Measurements from ENCODE around the gene PXT1.
"Not testable (repeated sequence)": the region's sequence is repeated elsewhere in the genome, so short reads cannot be mapped to it uniquely, and the experiment has no call there.

PXT1 gene

GRCh38 chr6:36368921-36369865 is 73.5 kb downstream of the PXT1 start:
- DNase-seq (ENCODE audit: low read depth in 2 of 2) = no peak

- DNase-seq (ENCODE audit: low read depth in 2 of 2) = no peak
Observed at GRCh38 chr6:36368421-36368820, 74.2 kb downstream of the PXT1 start.

GRCh38 chr6:36367743-36368142 is 74.9 kb downstream of the PXT1 start:
- no peak for DNase-seq (ENCODE audit: low read depth in 2 of 2)

GRCh38 chr6:36364669-36365479 is 77.8 kb downstream of the PXT1 start:
- no peak for DNase-seq (ENCODE audit: low read depth in 2 of 2)

- not testable (repeated sequence) for DNase-seq (ENCODE audit: low read depth in 2 of 2)
Observed at GRCh38 chr6:36364061-36364635, 78.5 kb downstream of the PXT1 start.

GRCh38 chr6:36363371-36363752 is 79.3 kb downstream of the PXT1 start:
- DNase-seq (ENCODE audit: low read depth in 2 of 2) = not testable (repeated sequence)

- no peak for DNase-seq (ENCODE audit: low read depth in 2 of 2)
Observed at GRCh38 chr6:36362551-36363370, 79.9 kb downstream of the PXT1 start.

GRCh38 chr6:36361071-36361470 is 81.6 kb downstream of the PXT1 start:
- DNase-seq (ENCODE audit: low read depth in 2 of 2) = no peak

GRCh38 chr6:36360241-36361054 is 82.2 kb downstream of the PXT1 start:
- peak; percentile 23 to 35 for DNase-seq (ENCODE audit: low read depth in 2 of 2)

GRCh38 chr6:36358226-36358915 is 84.3 kb downstream of the PXT1 start:
- no peak for DNase-seq (ENCODE audit: low read depth in 2 of 2)

GRCh38 chr6:36357872-36358225 is 84.8 kb downstream of the PXT1 start:
- DNase-seq (ENCODE audit: low read depth in 2 of 2) = no peak

GRCh38 chr6:36355819-36356218 is 86.8 kb downstream of the PXT1 start:
- DNase-seq (ENCODE audit: low read depth in 2 of 2) = no peak

- no peak for DNase-seq (ENCODE audit: low read depth in 2 of 2)
Observed at GRCh38 chr6:36353411-36353915, 89.2 kb downstream of the PXT1 start.

GRCh38 chr6:36352477-36353157 is 90.0 kb downstream of the PXT1 start:
- DNase-seq (ENCODE audit: low read depth in 2 of 2) = no peak

- no peak for DNase-seq (ENCODE audit: low read depth in 2 of 2)
Observed at GRCh38 chr6:36350681-36351571, 91.7 kb downstream of the PXT1 start.

GRCh38 chr6:36350082-36350481 is 92.6 kb downstream of the PXT1 start:
- DNase-seq (ENCODE audit: low read depth in 2 of 2) = no peak

GRCh38 chr6:36349240-36349639 is 93.4 kb downstream of the PXT1 start:
- DNase-seq (ENCODE audit: low read depth in 2 of 2) = no peak

- DNase-seq (ENCODE audit: low read depth in 2 of 2) = no peak
Observed at GRCh38 chr6:36347621-36348020, 95.0 kb downstream of the PXT1 start.

Measured in stimulated activated CD8-positive, alpha-beta memory T cell treated with anti-CD3 and anti-CD28 coated beads, Interleukin-2, amount 100 ng/mL, for 1 hour (primary cell).